ENCODE results near the gene FAM151A.

DNA sequence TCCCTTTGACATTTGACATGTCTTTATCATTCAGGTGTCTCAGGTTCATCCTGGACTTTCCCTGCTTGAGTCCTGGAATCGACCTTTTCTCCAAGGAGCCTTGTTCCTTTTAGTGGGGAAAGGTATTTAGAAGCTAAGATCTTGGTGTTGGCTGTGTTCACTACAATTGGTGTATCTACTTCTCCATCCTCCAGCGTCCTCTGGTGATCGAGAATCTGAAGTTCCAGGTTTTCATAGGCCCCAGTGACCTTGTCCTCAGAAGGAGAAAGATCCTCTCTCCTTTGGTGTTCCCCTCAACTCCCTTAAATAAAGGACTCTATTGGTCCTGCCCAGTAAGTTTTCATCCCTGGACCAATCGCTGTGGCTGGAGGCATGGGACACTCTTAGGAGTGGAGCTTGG is 40.4 kb upstream of the FAM151A start:
- TF ChIP-seq, protein P1, sequence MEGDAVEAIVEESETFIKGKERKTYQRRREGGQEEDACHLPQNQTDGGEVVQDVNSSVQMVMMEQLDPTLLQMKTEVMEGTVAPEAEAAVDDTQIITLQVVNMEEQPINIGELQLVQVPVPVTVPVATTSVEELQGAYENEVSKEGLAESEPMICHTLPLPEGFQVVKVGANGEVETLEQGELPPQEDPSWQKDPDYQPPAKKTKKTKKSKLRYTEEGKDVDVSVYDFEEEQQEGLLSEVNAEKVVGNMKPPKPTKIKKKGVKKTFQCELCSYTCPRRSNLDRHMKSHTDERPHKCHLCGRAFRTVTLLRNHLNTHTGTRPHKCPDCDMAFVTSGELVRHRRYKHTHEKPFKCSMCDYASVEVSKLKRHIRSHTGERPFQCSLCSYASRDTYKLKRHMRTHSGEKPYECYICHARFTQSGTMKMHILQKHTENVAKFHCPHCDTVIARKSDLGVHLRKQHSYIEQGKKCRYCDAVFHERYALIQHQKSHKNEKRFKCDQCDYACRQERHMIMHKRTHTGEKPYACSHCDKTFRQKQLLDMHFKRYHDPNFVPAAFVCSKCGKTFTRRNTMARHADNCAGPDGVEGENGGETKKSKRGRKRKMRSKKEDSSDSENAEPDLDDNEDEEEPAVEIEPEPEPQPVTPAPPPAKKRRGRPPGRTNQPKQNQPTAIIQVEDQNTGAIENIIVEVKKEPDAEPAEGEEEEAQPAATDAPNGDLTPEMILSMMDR (IDR thresholded peaks at IDR 0.05): no peak
- TF ChIP-seq POLR2A (IDR thresholded peaks at IDR 0.05): no peak
